Endodermal cell (in vitro differentiated cells): ENCODE results near the gene ASS1. TPM values are rescaled to one million over a fixed set of nuclear protein-coding genes. Genes with fewer than 3 reads are reported as not detected.
A peak's percentile ranks its signal among the peaks of the same experiment; 100 is the strongest.

Experiments
- DNase-seq: peaks from one replicate; pipeline ENCODE4 v3.0.0-alpha.2; 2017
- H3K27ac ChIP-seq: 2 replicates; pipeline ENCODE4 v1.5.1; 2013; ENCODE audit warnings: mild to moderate bottlenecking, low read depth, low read length, moderate library complexity
- H3K27me3 ChIP-seq: 2 replicates; pipeline ENCODE4 v1.6.1; 2013; ENCODE audit warnings: mild to moderate bottlenecking, low read length, moderate library complexity; ENCODE audit not compliant: insufficient read depth, control insufficient read depth, poor library complexity, severe bottlenecking
- H3K36me3 ChIP-seq: 2 replicates; pipeline ENCODE4 v1.7.0; 2013; ENCODE audit warnings: mild to moderate bottlenecking, low read length, moderate library complexity; ENCODE audit not compliant: control insufficient read depth, insufficient read depth
- H3K4me1 ChIP-seq: one replicate; pipeline ENCODE4 v1.7.0; 2013; ENCODE audit warnings: low read length; ENCODE audit not compliant: control insufficient read depth, insufficient read depth
- H3K4me3 ChIP-seq: 2 replicates; pipeline ENCODE4 v1.5.1; 2013; ENCODE audit warnings: mild to moderate bottlenecking, low read length, moderate library complexity
- H3K9ac ChIP-seq: 2 replicates; pipeline ENCODE4 v1.6.1; 2013; ENCODE audit warnings: mild to moderate bottlenecking, low read length, moderate library complexity; ENCODE audit not compliant: poor library complexity, severe bottlenecking; ENCODE audit errors: extremely low read depth
- H3K9me3 ChIP-seq: 2 replicates; pipeline ENCODE4 v1.6.1; 2013; ENCODE audit warnings: mild to moderate bottlenecking, low read length, moderate library complexity; ENCODE audit not compliant: control insufficient read depth
- H3K27ac Mint-ChIP-seq: 2 replicates; pipeline ENCODE4 v1.8.0; 2020; ENCODE audit warnings: mixed read lengths
- H3K27me3 Mint-ChIP-seq: 2 replicates; pipeline ENCODE4 v1.8.0; 2021; ENCODE audit warnings: mild to moderate bottlenecking, mixed read lengths; ENCODE audit not compliant: insufficient read depth
- H3K36me3 Mint-ChIP-seq: 2 replicates; pipeline ENCODE4 v1.8.0; 2020; ENCODE audit warnings: low read depth, mixed read lengths
- H3K4me1 Mint-ChIP-seq: 2 replicates; pipeline ENCODE4 v1.8.0; 2020; ENCODE audit warnings: mixed read lengths
- H3K4me3 Mint-ChIP-seq: 2 replicates; pipeline ENCODE4 v1.8.0; 2020; ENCODE audit warnings: mild to moderate bottlenecking, moderate library complexity, mixed read lengths
- H3K9me3 Mint-ChIP-seq: 2 replicates; pipeline ENCODE4 v1.8.0; 2020; ENCODE audit warnings: mild to moderate bottlenecking, mixed read lengths
- WGBS, 2 experiments: methylation state at CpG; one replicate each; pipeline versions ENCODE4 v1.1.5 to v1.1.7; 2013; ENCODE audit warnings: missing lambda C conversion rate in 2 of 2, mixed read lengths in 1 of 2; ENCODE audit not compliant: insufficient coverage in 1 of 2, insufficient read length in 1 of 2; 5-methylcytosine and 5-hydroxymethylcytosine counted together
- total RNA-seq, 2 donors: library from RNA; stranded (reverse); fragmentation: NEBNext Ultra II Directional in 1 of 2; extraction: Animal tissue kit (Norgen Biotek cat#: 25700) in 1 of 2; gene quantifications; 2 replicates in 1 of 2; 3 replicates in 1 of 2; pipeline ENCODE4 v1.2.1, GENCODE V29; 2021
- TF ChIP-seq, protein P1 (sequence below): fragments of 200-600 bp; sonication (generic); conservative IDR thresholded peaks from 2 replicates; pipeline ENCODE4 v1.5.0; 2021; ENCODE audit warnings: antibody characterized with exemption, mild to moderate bottlenecking

Gene ASS1
- total RNA-seq, 2 donors from 2014 or later, result 30.9 to 57.2 TPM

GRCh38 chr9:130532426-130533080 lies 87.8 kb downstream of the ASS1 start:
- no peak for DNase-seq
- H3K4me1 Mint-ChIP-seq, result peaks cover 6% of the 10 kb centered on the region

DNA sequence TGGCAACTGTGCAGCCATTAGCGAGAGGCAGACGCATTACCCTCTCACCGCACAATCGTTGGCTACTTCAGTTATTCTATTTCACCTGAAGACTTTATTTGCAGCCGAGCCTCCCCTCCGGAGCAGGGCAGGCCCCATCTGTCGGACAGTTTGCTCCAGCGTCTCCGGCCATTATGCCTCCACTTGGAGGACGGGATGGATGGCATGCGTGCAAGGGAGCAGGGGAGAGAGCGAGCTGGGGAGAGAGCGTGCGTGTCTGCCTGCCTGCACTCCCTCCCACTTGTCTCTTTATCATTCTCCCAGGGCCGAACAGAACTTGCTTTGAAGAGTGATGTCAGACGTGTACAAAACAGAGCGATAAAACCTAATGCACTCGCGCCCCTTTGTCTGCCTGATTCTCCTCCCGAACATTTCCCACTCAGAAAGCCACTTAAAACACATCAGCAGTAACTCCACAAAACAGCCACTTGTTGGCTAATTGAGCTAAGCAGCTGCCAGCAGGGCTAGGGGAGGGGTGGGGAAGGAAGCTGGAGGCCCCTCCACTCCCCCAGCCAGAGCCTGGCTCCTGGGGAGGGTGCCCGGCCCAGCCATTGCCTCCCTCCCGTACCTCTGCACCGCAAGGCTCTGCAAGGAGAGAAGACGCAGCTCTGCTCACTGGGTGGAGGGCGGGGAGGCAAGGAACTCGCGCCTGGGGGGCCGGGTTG lies 91.2 kb downstream of the ASS1 start:
- TF ChIP-seq, protein P1, sequence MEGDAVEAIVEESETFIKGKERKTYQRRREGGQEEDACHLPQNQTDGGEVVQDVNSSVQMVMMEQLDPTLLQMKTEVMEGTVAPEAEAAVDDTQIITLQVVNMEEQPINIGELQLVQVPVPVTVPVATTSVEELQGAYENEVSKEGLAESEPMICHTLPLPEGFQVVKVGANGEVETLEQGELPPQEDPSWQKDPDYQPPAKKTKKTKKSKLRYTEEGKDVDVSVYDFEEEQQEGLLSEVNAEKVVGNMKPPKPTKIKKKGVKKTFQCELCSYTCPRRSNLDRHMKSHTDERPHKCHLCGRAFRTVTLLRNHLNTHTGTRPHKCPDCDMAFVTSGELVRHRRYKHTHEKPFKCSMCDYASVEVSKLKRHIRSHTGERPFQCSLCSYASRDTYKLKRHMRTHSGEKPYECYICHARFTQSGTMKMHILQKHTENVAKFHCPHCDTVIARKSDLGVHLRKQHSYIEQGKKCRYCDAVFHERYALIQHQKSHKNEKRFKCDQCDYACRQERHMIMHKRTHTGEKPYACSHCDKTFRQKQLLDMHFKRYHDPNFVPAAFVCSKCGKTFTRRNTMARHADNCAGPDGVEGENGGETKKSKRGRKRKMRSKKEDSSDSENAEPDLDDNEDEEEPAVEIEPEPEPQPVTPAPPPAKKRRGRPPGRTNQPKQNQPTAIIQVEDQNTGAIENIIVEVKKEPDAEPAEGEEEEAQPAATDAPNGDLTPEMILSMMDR, result no peak
- Histone ChIP-seq H3K27me3 (peaks cover 24% of the 10 kb centered on the region), H3K9ac (no peak overlapping the region), H3K4me3 (no peak overlapping the region), H3K27ac (no peak overlapping the region), H3K4me1 (no peaks in the 10 kb centered on the region), H3K36me3 (no peaks in the 10 kb centered on the region), H3K9me3 (no peaks in the 10 kb centered on the region)
- Mint-ChIP-seq H3K4me3 (no peak overlapping the region), H3K9me3 (no peaks in the 10 kb centered on the region), H3K27ac (no peak overlapping the region), H3K27me3 (peaks cover 42% of the 10 kb centered on the region), H3K36me3 (no peaks in the 10 kb centered on the region), H3K4me1 (peaks cover 8% of the 10 kb centered on the region)
- 46 to 65% methylated on average over 9 to 28 of the region's 28 CpGs for WGBS, 2 experiments
- peak; percentile 53 for DNase-seq

More at GRCh38 chr9:130532426-130533080, 87.8 kb downstream of the ASS1 start:
- H3K4me1 ChIP-seq, result no peaks in the 10 kb centered on the region
- Mint-ChIP-seq H3K36me3 (no peaks in the 10 kb centered on the region), H3K27ac (no peak overlapping the region), H3K27me3 (peaks cover 19% of the 10 kb centered on the region), H3K4me3 (no peak overlapping the region), H3K9me3 (no peaks in the 10 kb centered on the region)
- no peaks in the 10 kb centered on the region for H3K9me3 ChIP-seq
- 79 to 89% methylated on average over 5 to 10 of the region's 10 CpGs for WGBS, 2 experiments
- TF ChIP-seq, protein P1, result no peak
- H3K27me3 ChIP-seq, result peaks cover 8% of the 10 kb centered on the region
- H3K27ac ChIP-seq, result no peak overlapping the region
- no peaks in the 10 kb centered on the region for H3K36me3 ChIP-seq
- no peak overlapping the region for H3K4me3 ChIP-seq
- no peak overlapping the region for H3K9ac ChIP-seq

GRCh38 chr9:130536701-130537107 lies 91.9 kb downstream of the ASS1 start:
- no peaks in the 10 kb centered on the region for H3K4me1 ChIP-seq
- no peaks in the 10 kb centered on the region for H3K9me3 Mint-ChIP-seq
- H3K36me3 Mint-ChIP-seq, result no peaks in the 10 kb centered on the region
- H3K36me3 ChIP-seq, result no peaks in the 10 kb centered on the region
- no peaks in the 10 kb centered on the region for H3K9me3 ChIP-seq
- 89 to 100% methylated on average over 3 of the region's 3 CpGs for WGBS, 2 experiments
- peaks cover 8% of the 10 kb centered on the region for H3K4me1 Mint-ChIP-seq
- TF ChIP-seq, protein P1, result no peak
- no peak overlapping the region for H3K4me3 ChIP-seq
- H3K4me3 Mint-ChIP-seq, result no peak overlapping the region
- DNase-seq, result no peak
- no peak overlapping the region for H3K27ac Mint-ChIP-seq
- H3K9ac ChIP-seq, result no peak overlapping the region
- H3K27me3 ChIP-seq, result peaks cover 24% of the 10 kb centered on the region
- H3K27me3 Mint-ChIP-seq, result peaks cover 42% of the 10 kb centered on the region
- no peak overlapping the region for H3K27ac ChIP-seq
